ENCODE results near the gene CSF1. TPM values are rescaled to one million over a fixed set of nuclear protein-coding genes. Genes with fewer than 3 reads are reported as not detected.

The CSF1 gene
- total and polyA plus RNA-seq, 2 donors (not counting 3 experiments of a cell fraction or from before 2014, with no cell fraction given), result 24.5 to 28.9 TPM

- Histone ChIP-seq H3K79me2 (ENCODE audit: control insufficient read depth, insufficient read depth, low read length) (no peaks in the 10 kb centered on the region), H3K9ac (replicated peaks; ENCODE audit: extremely low read depth, insufficient read depth, low read length) (no peak overlapping the region), H3K27ac (ENCODE audit: insufficient read depth, low read depth, low read length) (no peak overlapping the region), H3K9me3 (replicated peaks; ENCODE audit: control insufficient read depth, insufficient read depth, low read length) (no peaks in the 10 kb centered on the region), H4K20me1 (replicated peaks; ENCODE audit: control insufficient read depth, extremely low read depth, insufficient read depth, low read length) (no peaks in the 10 kb centered on the region), H2AFZ (ENCODE audit: low read depth, low read length) (no peak overlapping the region), H3K9me1 (replicated peaks; ENCODE audit: control insufficient read depth, extremely low read depth, insufficient read depth, low read length) (no peaks in the 10 kb centered on the region), H3K4me1 (ENCODE audit: control insufficient read depth, extremely low read depth, insufficient read depth, low read length) (peaks cover 8% of the 10 kb centered on the region), H3K4me2 (ENCODE audit: insufficient read depth, low read length) (no peak overlapping the region), H3K27me3 (ENCODE audit: control insufficient read depth in 2 of 2, insufficient read depth in 2 of 2, low read length in 2 of 2) (peaks cover 0 to 4% of the 10 kb centered on the region in 2 experiments), H3K36me3 (ENCODE audit: control insufficient read depth in 2 of 2, extremely low read depth in 1 of 2, insufficient read depth in 2 of 2, low read length in 2 of 2) (no peaks in the 10 kb centered on the region), H3K4me3 (replicated peaks in 1 of 3; ENCODE audit: insufficient read depth in 1 of 3, low read depth in 1 of 3, low read length in 3 of 3) (no peak overlapping the region)
- intact Hi-C loops (cut with micrococcal nuclease) (no loop called here), dilution Hi-C loops (cut with MboI; ENCODE audit: extremely low pct_ligation_motif_present, low sequenced_read_pairs) (no loop called here)
- CTCF ChIA-PET, result interaction anchor here (2.4 kb wide), 1 partner anchor 119 kb away, joined by 8 read pairs; no protein-coding TSS in a partner anchor
- no TSS peak for BruUV-seq (replicated peaks)
- TF ChIP-seq EZH2 (IDR thresholded peaks at IDR 0.05; ENCODE audit: borderline replicate concordance, low read depth, low read length, severe bottlenecking) (no peak), MYC (IDR thresholded peaks at IDR 0.05; ENCODE audit: low read depth, low read length) (no peak), GATA2 (IDR thresholded peaks at IDR 0.05; ENCODE audit: insufficient read depth, insufficient read length, low read depth, low read length) (no peak), CTCF (IDR thresholded peaks at IDR 0.05; ENCODE audit: extremely low read depth in 1 of 2, insufficient read depth in 1 of 2, low read depth in 1 of 2, low read length in 2 of 2) (no peak), MAX (IDR thresholded peaks at IDR 0.05; ENCODE audit: insufficient read depth, insufficient read length) (no peak), JUN (IDR thresholded peaks at IDR 0.05; ENCODE audit: borderline replicate concordance, insufficient read depth, insufficient read length, low read depth) (no peak), POLR2AphosphoS5 (IDR thresholded peaks at IDR 0.05; ENCODE audit: insufficient read depth, low read depth, low read length) (no peak), FOS (IDR thresholded peaks at IDR 0.05; ENCODE audit: borderline replicate concordance, insufficient read depth, low read length) (no peak), POLR2A (IDR thresholded peaks at IDR 0.05; ENCODE audit: low read depth, low read length) (no peak)
- FAIRE-seq, result no peak
- no peak for DNase-seq (ENCODE audit: low read depth, low spot score)
- POLR2A ChIA-PET, result no interaction called here
These were observed 1.1 kb upstream of the CSF1 start for GRCh38 chr1:109909561-109909960.
